G401.6 (cell line): ENCODE measurements around the gene JADE3.

Source experiments
- FAIRE-seq: peaks from 2 replicates; lab custom pipeline; 2012; peaks lifted over from hg19 to GRCh38; lab: Jason Lieb, UNC

Gene JADE3

GRCh38 chrX:46912098-46912602 is at the start of gene JADE3:
Gene JADE3 (plus strand): TSS chrX:46912421. CDS start chrX:46984895, 72,474 bp downstream.
- FAIRE-seq = no peak

GRCh38 chrX:46863072-46863471 is 49.1 kb upstream of the JADE3 start:
- FAIRE-seq = no peak

GRCh38 chrX:46864606-46865005 is 47.6 kb upstream of the JADE3 start:
- FAIRE-seq = no peak

GRCh38 chrX:46865281-46865680 is 46.9 kb upstream of the JADE3 start:
- no peak for FAIRE-seq

GRCh38 chrX:46866726-46867125 is 45.5 kb upstream of the JADE3 start:
- FAIRE-seq = no peak

- FAIRE-seq = no peak
Observed at GRCh38 chrX:46873746-46874145, 38.5 kb upstream of the JADE3 start.

GRCh38 chrX:46876901-46877300 is 35.3 kb upstream of the JADE3 start:
- no peak for FAIRE-seq

GRCh38 chrX:46882266-46882665 is 30.0 kb upstream of the JADE3 start:
- FAIRE-seq = no peak

GRCh38 chrX:46884799-46885198 is 27.4 kb upstream of the JADE3 start:
- FAIRE-seq = no peak

- no peak for FAIRE-seq
Observed at GRCh38 chrX:46898207-46898606, 14.0 kb upstream of the JADE3 start.

GRCh38 chrX:46903458-46904242 is 8.6 kb upstream of the JADE3 start:
- FAIRE-seq = no peak

- FAIRE-seq = no peak
Observed at GRCh38 chrX:46904626-46905025, 7.6 kb upstream of the JADE3 start.

- FAIRE-seq = no peak
Observed at GRCh38 chrX:46910415-46910814, 1.8 kb upstream of the JADE3 start.

- no peak for FAIRE-seq
Observed at GRCh38 chrX:46912603-46913491, 626 bp downstream of the JADE3 start.

GRCh38 chrX:46913667-46914066 is 1.4 kb downstream of the JADE3 start:
- no peak for FAIRE-seq

- FAIRE-seq = no peak
Observed at GRCh38 chrX:46916273-46916672, 4.1 kb downstream of the JADE3 start.

GRCh38 chrX:46917622-46918021 is 5.4 kb downstream of the JADE3 start:
- FAIRE-seq = no peak

GRCh38 chrX:46918434-46918833 is 6.2 kb downstream of the JADE3 start:
- no peak for FAIRE-seq

GRCh38 chrX:46920235-46920634 is 8.0 kb downstream of the JADE3 start:
- no peak for FAIRE-seq

- no peak for FAIRE-seq
Observed at GRCh38 chrX:46922611-46923010, 10.4 kb downstream of the JADE3 start.

- no peak for FAIRE-seq
Observed at GRCh38 chrX:46927718-46928117, 15.5 kb downstream of the JADE3 start.

- no peak for FAIRE-seq
Observed at GRCh38 chrX:46929439-46930261, 17.4 kb downstream of the JADE3 start.
